GM12872 (cell line): ENCODE results near the gene MKNK1.

Experiments
- TF ChIP-seq, protein P1 (sequence below): IDR thresholded peaks from 3 replicates; pipeline ENCODE4 v1.5.1; 2011; ENCODE audit warnings: low read depth, mild to moderate bottlenecking, low read length, moderate library complexity; ENCODE audit not compliant: insufficient read depth

The MKNK1 gene

DNA sequence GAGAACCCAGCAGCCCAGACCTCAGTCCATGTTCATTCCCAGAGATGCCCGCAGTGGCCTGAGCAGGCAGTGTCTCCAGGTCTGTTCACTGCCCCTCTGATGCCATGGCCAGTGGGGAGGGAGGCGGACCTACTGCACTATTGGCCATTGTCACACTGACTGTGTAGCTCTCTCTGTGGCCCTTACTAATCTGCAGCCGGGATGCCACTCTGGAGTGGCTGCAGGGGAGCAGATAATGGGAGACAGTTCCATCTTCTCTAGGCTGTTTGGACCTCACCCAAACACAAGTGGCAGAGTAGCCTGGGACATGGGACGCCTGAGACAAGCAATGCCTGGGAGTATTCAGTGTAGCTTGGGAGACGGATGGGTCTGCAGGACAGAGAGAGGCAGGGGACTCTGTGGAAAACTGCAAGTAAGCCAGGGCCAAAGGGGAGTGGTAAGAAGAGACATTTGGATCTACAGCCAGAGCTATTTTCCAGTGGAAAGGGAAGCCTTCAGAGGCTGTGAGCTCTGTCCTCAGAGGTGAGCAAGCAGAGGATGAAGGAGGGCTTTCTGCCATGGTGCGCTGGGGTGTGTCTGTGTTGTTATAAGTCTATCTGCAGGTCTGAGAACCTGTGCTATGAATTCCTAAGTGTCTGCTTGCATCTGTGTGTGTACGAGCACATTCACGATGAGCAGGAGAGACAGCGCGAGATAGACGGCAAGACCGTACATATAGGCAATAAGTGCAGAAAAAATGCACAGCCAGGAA, 87.7 kb downstream of the MKNK1 start:
- TF ChIP-seq, protein P1, sequence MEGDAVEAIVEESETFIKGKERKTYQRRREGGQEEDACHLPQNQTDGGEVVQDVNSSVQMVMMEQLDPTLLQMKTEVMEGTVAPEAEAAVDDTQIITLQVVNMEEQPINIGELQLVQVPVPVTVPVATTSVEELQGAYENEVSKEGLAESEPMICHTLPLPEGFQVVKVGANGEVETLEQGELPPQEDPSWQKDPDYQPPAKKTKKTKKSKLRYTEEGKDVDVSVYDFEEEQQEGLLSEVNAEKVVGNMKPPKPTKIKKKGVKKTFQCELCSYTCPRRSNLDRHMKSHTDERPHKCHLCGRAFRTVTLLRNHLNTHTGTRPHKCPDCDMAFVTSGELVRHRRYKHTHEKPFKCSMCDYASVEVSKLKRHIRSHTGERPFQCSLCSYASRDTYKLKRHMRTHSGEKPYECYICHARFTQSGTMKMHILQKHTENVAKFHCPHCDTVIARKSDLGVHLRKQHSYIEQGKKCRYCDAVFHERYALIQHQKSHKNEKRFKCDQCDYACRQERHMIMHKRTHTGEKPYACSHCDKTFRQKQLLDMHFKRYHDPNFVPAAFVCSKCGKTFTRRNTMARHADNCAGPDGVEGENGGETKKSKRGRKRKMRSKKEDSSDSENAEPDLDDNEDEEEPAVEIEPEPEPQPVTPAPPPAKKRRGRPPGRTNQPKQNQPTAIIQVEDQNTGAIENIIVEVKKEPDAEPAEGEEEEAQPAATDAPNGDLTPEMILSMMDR: no peak

DNA sequence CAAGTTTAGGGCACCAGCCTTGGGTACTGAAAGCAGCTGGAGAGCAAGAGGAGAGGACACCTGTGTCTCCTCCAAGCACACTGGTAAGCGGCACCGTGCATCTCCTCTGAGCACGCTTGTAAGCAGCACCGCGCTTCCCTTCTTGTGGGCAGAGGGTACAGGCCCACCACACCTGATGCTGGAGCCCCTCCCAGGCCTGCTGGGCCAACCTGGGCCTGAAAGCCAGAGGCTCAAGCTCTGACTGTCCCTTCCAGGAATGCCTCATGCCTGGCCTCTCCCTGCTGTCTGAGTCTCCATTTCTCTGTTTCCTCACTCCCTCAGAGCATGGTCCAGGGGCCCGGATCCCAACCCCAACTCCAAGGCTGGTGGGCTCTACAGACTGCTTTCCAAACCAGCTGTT, 88.5 kb downstream of the MKNK1 start:
- TF ChIP-seq, protein P1: no peak

DNA sequence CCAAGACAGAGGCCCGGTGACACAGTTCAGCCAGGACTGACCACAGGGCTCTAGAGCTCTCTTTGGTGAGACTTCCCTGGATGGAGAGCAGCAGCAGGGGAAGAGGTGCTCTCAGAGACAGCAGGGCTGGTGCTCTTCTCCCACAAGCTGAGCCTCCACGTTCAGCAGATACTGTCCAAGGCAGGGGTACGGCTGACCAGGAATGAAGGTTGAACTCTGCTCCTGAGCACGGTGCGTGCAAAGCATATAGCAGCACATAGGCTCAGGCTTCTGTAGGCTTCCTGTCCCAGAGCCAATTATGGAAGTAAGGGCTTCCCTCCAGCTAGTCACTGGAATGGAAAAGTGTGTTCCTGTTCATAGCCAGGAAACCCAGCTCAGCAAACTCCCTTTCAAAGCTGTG, 90.5 kb downstream of the MKNK1 start:
- TF ChIP-seq, protein P1: no peak

DNA sequence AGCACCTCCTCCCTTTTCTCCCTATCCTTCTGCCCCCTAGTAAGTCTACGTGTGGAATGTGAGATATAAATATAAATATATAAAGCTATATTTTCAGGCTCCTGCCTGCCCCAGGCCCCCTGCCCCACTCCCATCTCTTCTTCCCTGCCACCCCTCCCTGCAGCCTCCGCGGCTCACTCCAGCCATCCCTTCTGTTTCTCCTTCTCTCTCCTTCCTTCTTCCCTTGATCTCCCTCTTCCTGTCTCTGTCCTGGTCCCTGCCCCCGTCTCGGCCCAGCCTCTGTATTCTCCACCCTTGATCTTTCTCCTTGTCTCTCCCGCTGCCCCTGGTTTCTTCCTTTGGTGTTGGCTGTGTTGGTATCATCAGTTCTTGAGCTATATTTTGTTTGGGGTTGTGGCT, 91.3 kb downstream of the MKNK1 start:
- TF ChIP-seq, protein P1: no peak

DNA sequence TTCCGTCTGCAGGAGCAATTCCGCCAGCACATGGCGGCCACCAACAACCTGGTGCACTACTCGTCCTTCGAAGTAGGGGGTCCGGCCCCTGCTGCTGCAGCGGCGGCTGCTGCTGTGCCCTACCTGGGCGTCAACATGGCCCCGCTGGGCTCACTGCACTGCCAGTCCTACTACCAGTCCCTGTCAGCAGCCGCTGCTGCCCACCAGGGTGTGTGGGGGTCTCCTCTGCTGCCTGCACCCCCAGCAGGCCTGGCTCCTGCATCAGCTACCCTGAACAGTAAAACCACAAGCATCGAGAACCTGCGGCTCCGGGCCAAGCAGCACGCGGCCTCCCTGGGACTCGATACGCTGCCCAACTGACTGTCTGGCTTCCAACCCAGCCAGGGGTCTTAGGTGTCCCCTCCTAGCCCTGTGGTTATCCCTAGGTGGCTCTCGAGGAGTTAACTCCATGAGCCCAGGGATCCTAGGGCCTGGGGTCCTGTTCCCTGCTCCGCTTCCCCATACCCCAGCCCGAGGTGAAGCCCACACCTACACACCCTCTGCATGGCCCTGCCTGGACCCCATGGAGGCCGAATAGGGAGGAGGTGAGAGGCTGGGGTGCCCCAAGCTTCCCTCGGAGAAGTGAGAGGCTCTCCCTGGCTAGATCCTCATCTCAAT, 91.8 kb downstream of the MKNK1 start:
- TF ChIP-seq, protein P1: no peak

DNA sequence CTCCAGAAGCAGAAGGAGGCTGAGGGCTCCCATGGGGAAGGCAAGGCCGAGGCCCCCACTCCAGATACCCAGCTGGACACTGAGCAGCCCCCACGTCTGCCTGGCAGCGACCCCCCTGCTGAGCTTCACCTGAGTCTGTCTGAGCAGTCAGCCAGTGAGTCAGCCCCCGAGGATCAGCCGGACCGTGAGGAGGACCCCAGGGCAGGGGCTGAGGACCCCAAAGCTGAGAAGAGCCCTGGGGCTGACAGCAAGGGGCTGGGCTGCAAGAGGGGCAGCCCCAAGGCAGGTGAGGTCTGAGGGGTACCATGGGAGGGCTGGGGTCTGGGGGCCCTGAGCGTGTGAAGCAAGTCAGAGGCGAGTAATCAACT, 93.1 kb downstream of the MKNK1 start:
- TF ChIP-seq, protein P1: no peak

DNA sequence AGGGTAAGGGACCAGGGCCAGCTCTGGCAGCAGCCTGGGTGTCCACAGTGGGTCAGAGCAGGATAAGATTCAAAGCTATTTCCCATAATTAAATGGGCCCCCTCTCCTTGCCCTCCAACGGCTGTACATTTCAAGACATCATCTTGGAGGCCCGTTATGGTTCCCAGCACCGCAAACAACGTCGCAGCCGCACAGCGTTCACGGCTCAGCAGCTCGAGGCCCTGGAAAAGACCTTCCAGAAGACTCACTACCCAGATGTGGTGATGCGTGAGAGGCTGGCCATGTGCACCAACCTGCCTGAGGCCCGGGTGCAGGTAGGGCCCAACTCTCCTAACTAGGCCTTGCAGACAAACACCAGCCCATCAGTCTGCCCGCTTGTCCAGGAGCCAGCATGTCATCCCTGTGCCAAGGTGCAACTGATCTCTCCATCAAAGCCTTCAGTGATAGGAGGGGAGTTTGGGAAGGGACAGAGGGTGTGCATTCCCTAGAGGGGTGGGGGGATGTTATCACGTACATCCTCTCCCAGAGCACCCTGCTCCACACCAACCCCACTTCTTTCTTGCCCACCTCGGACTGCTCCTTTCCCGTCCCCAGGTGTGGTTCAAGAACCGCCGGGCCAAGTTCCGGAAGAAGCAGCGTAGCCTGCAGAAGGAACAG, 93.6 kb downstream of the MKNK1 start:
- TF ChIP-seq, protein P1: no peak
